K562 (cell line): Measurements from ENCODE around the gene MAN2B1. TPM values are rescaled to one million over a fixed set of nuclear protein-coding genes. Genes with fewer than 3 reads are reported as not detected.
A peak's percentile ranks its signal among the peaks of the same experiment; 100 is the strongest.

Experiments
- CXXC5 ChIP-seq: fragments of 250-450 bp; sonication (Bioruptor Pico); IDR thresholded peaks from 2 replicates; pipeline ENCODE4 v1.8.0; 2022; ENCODE audit warnings: inconsistent platforms, mild to moderate bottlenecking, moderate library complexity
- HDGF ChIP-seq: fragments of 450-650 bp; IDR thresholded peaks from 2 replicates; pipeline ENCODE4 v1.6.1; 2016
- HMG20A ChIP-seq: fragments of 450-650 bp; formaldehyde crosslinking; conservative IDR thresholded peaks from 2 replicates; pipeline ENCODE4 v1.4.0; 2020; ENCODE audit warnings: mild to moderate bottlenecking, mixed read lengths
- KAT2B ChIP-seq: IDR thresholded peaks from one replicate; pipeline ENCODE4 v1.6.1; 2012; ENCODE audit warnings: low read depth, mild to moderate bottlenecking, control low read depth, inconsistent platforms, low read length, moderate library complexity
- KAT7 ChIP-seq: sonication (generic); formaldehyde crosslinking; IDR thresholded peaks from 2 replicates; pipeline ENCODE4 v1.8.0; 2022; ENCODE audit warnings: missing genetic modification reagents, mild to moderate bottlenecking, borderline replicate concordance
- KAT8 ChIP-seq: fragments of 450-650 bp; IDR thresholded peaks from 2 replicates; pipeline ENCODE4 v1.6.1; 2016; ENCODE audit warnings: low read depth, mild to moderate bottlenecking
- MAFK ChIP-seq: IDR thresholded peaks from 2 replicates; pipeline ENCODE4 v1.6.1; 2011; ENCODE audit warnings: low read length, improper control_type of control experiment
- MBD2 ChIP-seq: sonication (generic); IDR thresholded peaks from 2 replicates; pipeline ENCODE4 v1.6.1; 2016; ENCODE audit warnings: low read depth, borderline replicate concordance
- MITF ChIP-seq: IDR thresholded peaks from 2 replicates; pipeline ENCODE4 v1.6.1; 2014; ENCODE audit warnings: antibody characterized with exemption
- MTA1 ChIP-seq: fragments of 450-650 bp; IDR thresholded peaks from 2 replicates; pipeline ENCODE4 v1.6.1; 2017; ENCODE audit warnings: borderline replicate concordance
- NR1H2 ChIP-seq: sonication (generic); formaldehyde crosslinking; IDR thresholded peaks from 2 replicates; pipeline ENCODE4 v1.4.0; 2020; ENCODE audit warnings: mild to moderate bottlenecking, missing genetic modification reagents
- PCBP1 ChIP-seq: fragments of 200-400 bp; formaldehyde crosslinking; IDR thresholded peaks from 2 replicates; pipeline ENCODE4 v1.6.1; 2018; ENCODE audit warnings: mild to moderate bottlenecking, low read depth, low read length; ENCODE audit not compliant: poor library complexity, severe bottlenecking
- RERE ChIP-seq: sonication (generic); formaldehyde crosslinking; IDR thresholded peaks from 2 replicates; pipeline ENCODE4 v1.8.0; 2023; ENCODE audit warnings: missing genetic modification reagents, mild to moderate bottlenecking, borderline replicate concordance
- SAFB ChIP-seq: fragments of 200-400 bp; formaldehyde crosslinking; IDR thresholded peaks from 2 replicates; pipeline ENCODE4 v1.6.1; 2017; ENCODE audit warnings: low read depth, low read length, borderline replicate concordance
- SMARCB1 ChIP-seq: IDR thresholded peaks from 2 replicates; pipeline ENCODE4 v1.6.1; 2011; ENCODE audit warnings: improper control_type of control experiment, low read depth; ENCODE audit not compliant: insufficient read length
- TAF1 ChIP-seq: IDR thresholded peaks from 2 replicates; pipeline ENCODE4 v1.6.1; 2011; ENCODE audit warnings: mild to moderate bottlenecking, low read length, moderate library complexity; ENCODE audit not compliant: insufficient read depth, control insufficient read depth, severe bottlenecking; ENCODE audit errors: extremely low read depth
- TRIM25 ChIP-seq: fragments of 450-650 bp; IDR thresholded peaks from 2 replicates; pipeline ENCODE4 v1.7.0; 2016; ENCODE audit warnings: borderline replicate concordance
- ZNF124 ChIP-seq: sonication (generic); formaldehyde crosslinking; IDR thresholded peaks from 2 replicates; pipeline ENCODE4 v1.8.1; 2022; ENCODE audit warnings: missing genetic modification reagents
- ZNF224 ChIP-seq: sonication (generic); formaldehyde crosslinking; IDR thresholded peaks from 2 replicates; pipeline ENCODE4 v1.8.0; 2022; ENCODE audit warnings: mild to moderate bottlenecking, missing genetic modification reagents
- ZNF77 ChIP-seq: fragments of 250-450 bp; sonication (Bioruptor Pico); IDR thresholded peaks from 2 replicates; pipeline ENCODE4 v1.5.0; 2020
- polyA plus RNA-seq, 8 experiments: library from polyadenylated mRNA; depleted of rRNA in 4 of 8; stranded (reverse) in 5 of 8; unstranded in 3 of 8; fragments of >200 nt; fragmentation: Nextera tagmentation in 2 of 8; fragmentation: Illumina TruSeq in 1 of 8; extraction: Ambion mirVana in 2 of 8; extraction: Trizol in 1 of 8; gene quantifications; 2 replicates each; pipeline versions ENCODE4 v1.2.1 to v1.2.3, GENCODE V29; 2011 to 2014; ENCODE audit warnings: inconsistent platforms in 1 of 8, missing spikeins in 1 of 8
- total RNA-seq, 7 experiments: library from RNA; depleted of rRNA in 6 of 7; stranded (reverse); fragments of >200 nt in 6 of 7; fragmentation: Illumina TruSeq in 2 of 7; extraction: Trizol in 2 of 7; gene quantifications; 2 replicates each; pipeline versions ENCODE4 v1.2.1 to v1.2.3, GENCODE V29; 2011 to 2021; ENCODE audit warnings: low replicate concordance in 1 of 7

Gene MAN2B1
- total and polyA plus RNA-seq, 9 of the 15 experiments (the other 6 are each of a cell fraction or from before 2014, with no cell fraction given) = 0.59 to 33.8 (median 11.4) TPM

GRCh38 chr19:12681074-12681987, 14.8 kb upstream of the MAN2B1 start, which contains the start of gene DHPS (continued):
- TF ChIP-seq ZNF124 (CRISPR knock-in tag) (no peak), HDGF (no peak), NR1H2 (0 out of 2 replicates have a peak, but pooled peaks have one; percentile 82), SMARCB1 (no peak), KAT8 (no peak), TRIM25 (no peak), CXXC5 (CRISPR knock-in tag) (peak; percentile 91), KAT7 (CRISPR knock-in tag) (peak; percentile 62; the same call in 1 of the 2 replicates), MTA1 (no peak; the same call in 1 of the 2 replicates), KAT2B (no peak), ZNF224 (no peak), RERE (CRISPR knock-in tag) (no peak), MBD2 (0 out of 2 replicates have a peak, but pooled peaks have one; percentile 47), HMG20A (CRISPR knock-in tag) (no peak), MITF (peak; percentile 41; the same call in 1 of the 2 replicates), SAFB (no peak), ZNF77 (CRISPR knock-in tag) (no peak), TAF1 (peak; percentile 76), MAFK (no peak), PCBP1 (peak; percentile 73)
